GM23248 (cell line): ENCODE results near the gene FCHSD1.

Source experiments
- EZH2 ChIP-seq: fragments of 200-600 bp; sonication (generic); IDR thresholded peaks from 2 replicates; pipeline ENCODE4 v1.6.1; 2018; ENCODE audit warnings: antibody characterized with exemption, mild to moderate bottlenecking; ENCODE audit not compliant: insufficient read depth, poor library complexity, severe bottlenecking
- EZH2phosphoT487 ChIP-seq: fragments of 200-600 bp; sonication (generic); IDR thresholded peaks from 2 replicates; pipeline ENCODE4 v1.6.1; 2018; ENCODE audit warnings: antibody characterized with exemption, moderate library complexity, mild to moderate bottlenecking, low read depth; ENCODE audit not compliant: insufficient read depth

GRCh38 chr5:141596867-141597266, 54.4 kb downstream of the FCHSD1 start:
- TF ChIP-seq EZH2 (no peak), EZH2phosphoT487 (no peak)
